Spleen (tissue), 11 donors: ENCODE measurements around the gene AKT1. TPM values are rescaled to one million over a fixed set of nuclear protein-coding genes. Genes with fewer than 3 reads are reported as not detected.

Experiments
- DNase-seq: peaks from one replicate; pipeline ENCODE4 v3.0.0-alpha.2; 2020
- H3K27ac ChIP-seq, 8 donors: fragments of 200-600 bp; sonication (generic) in 7 of 8; 1 replicate in 4 of 8; 2 replicates in 4 of 8; pipeline versions ENCODE4 v1.5.0 to v1.8.0; 2016 to 2021; ENCODE audit warnings: inconsistent platforms in 4 of 8, mild to moderate bottlenecking in 4 of 8, moderate library complexity in 1 of 8
- H3K27me3 ChIP-seq, 7 donors: fragments of 200-600 bp; sonication (generic) in 6 of 7; replicated peaks in 1 of 7; 1 replicate in 4 of 7; 2 replicates in 3 of 7; pipeline versions ENCODE4 v1.5.0 to v1.8.0; 2016 to 2021; ENCODE audit warnings: inconsistent platforms in 3 of 7, mild to moderate bottlenecking in 1 of 7
- H3K36me3 ChIP-seq, 6 donors: fragments of 200-600 bp; sonication (generic) in 5 of 6; 1 replicate in 4 of 6; 2 replicates in 2 of 6; pipeline versions ENCODE4 v1.5.0 to v1.8.0; 2016 to 2021; ENCODE audit warnings: inconsistent platforms in 2 of 6
- H3K4me1 ChIP-seq, 6 donors: fragments of 200-600 bp; sonication (generic) in 5 of 6; 1 replicate in 3 of 6; 2 replicates in 3 of 6; pipeline versions ENCODE4 v1.5.0 to v1.8.0; 2016 to 2021; ENCODE audit warnings: inconsistent platforms in 3 of 6
- H3K4me3 ChIP-seq, 8 donors: fragments of 200-600 bp; sonication (generic) in 7 of 8; 1 replicate in 4 of 8; 2 replicates in 4 of 8; pipeline versions ENCODE4 v1.5.0 to v1.8.0; 2016 to 2021; ENCODE audit warnings: inconsistent platforms in 4 of 8, mild to moderate bottlenecking in 4 of 8, moderate library complexity in 2 of 8
- H3K9me3 ChIP-seq, 8 donors: fragments of 200-600 bp; sonication (generic) in 7 of 8; 1 replicate in 4 of 8; 2 replicates in 4 of 8; pipeline versions ENCODE4 v1.5.0 to v1.8.0; 2016 to 2021; ENCODE audit warnings: inconsistent platforms in 4 of 8
- CTCF ChIP-seq, 11 experiments: fragments of 200-600 bp in 7 of 11; fragments of 450-650 bp in 4 of 11; sonication (generic) in 4 of 11; IDR thresholded peaks in 8 of 11; conservative IDR thresholded peaks in 3 of 11; 1 replicate in 7 of 11; 2 replicates in 4 of 11; pipeline versions ENCODE4 v1.4.0 to v1.8.0; 2016 to 2021; ENCODE audit warnings: antibody characterized with exemption in 11 of 11, inconsistent platforms in 4 of 11, mild to moderate bottlenecking in 1 of 11
- POLR2A ChIP-seq, 3 donors: fragments of 450-650 bp; IDR thresholded peaks; one replicate each; pipeline ENCODE4 v1.5.1; 2017; ENCODE audit warnings: antibody characterized with exemption in 3 of 3, mild to moderate bottlenecking in 1 of 3
- POLR2AphosphoS5 ChIP-seq, 3 donors: sonication (generic); formaldehyde crosslinking; IDR thresholded peaks; one replicate each; pipeline ENCODE4 v1.5.1; 2017; ENCODE audit warnings: antibody characterized with exemption in 3 of 3
- WGBS, 5 donors: extraction: QIAGEN DNeasy Blood & Tissue Kit in 3 of 5; methylation state at CpG; one replicate each; pipeline versions ENCODE4 v1.1.5 to v1.1.7; 2013 to 2018; 5-methylcytosine and 5-hydroxymethylcytosine counted together
- intact Hi-C: fragments of 100-400 bp; cut with DNase I; formaldehyde crosslinking; loops from one replicate; pipeline ENCODE4 v1.15.0; 2023; ENCODE audit warnings: low total_unique reads
- polyA plus RNA-seq, 3 donors: library from polyadenylated mRNA; stranded (reverse); fragments of 200-250 nt; gene quantifications; one replicate each; pipeline ENCODE4 v1.2.1, GENCODE V29; 2013
- total RNA-seq, 7 donors: library from RNA; depleted of rRNA in 3 of 7; stranded (reverse); fragments of >200 nt in 3 of 7; fragmentation: NEBNext Ultra II Directional in 4 of 7; extraction: Animal tissue kit (Norgen Biotek cat#: 25700) in 4 of 7; gene quantifications; one replicate each; pipeline versions ENCODE4 v1.1.0 to v1.2.1, GENCODE V29; 2016 to 2021
- donor health status: healthy with polysubstance abuse.
- donor health status: DM: no; HTN: no; CAD: no; lungs with moderate emphysema.
- donor health status: DM: no; HTN: no; CAD: no.
- donor health status: Bipolar disorder and iron deficiency.
- donor health status: healthy.
- donor health status: DM: no; HTN: no; CAD: no.
- donor health status: DM: yes; HTN: yes; CAD: no.

Gene AKT1
- total and polyA plus RNA-seq, 10 donors, result 56.2 to 184 (median 115) TPM

- no peak overlapping the region for H3K4me3 ChIP-seq
- H3K27me3 ChIP-seq, result no peaks in the 10 kb centered on the region
- no peak for DNase-seq
- intact Hi-C loops, result no loop called here
- H3K36me3 ChIP-seq, result peaks cover 0 to 59% (median 46%) of the 10 kb centered on the region in 6 donors
- H3K27ac ChIP-seq, result no peak overlapping the region
- 85 to 89% (median 88%) methylated on average over 24 of the region's 24 CpGs for whole genome bisulfite sequencing, 5 donors
- no peak for TF ChIP-seq CTCF (IDR thresholded peaks at IDR 0.05 in 8 of 11, conservative IDR thresholded peaks at IDR 0.05 in 3 of 11)
- peaks cover 13 to 46% (median 30%) of the 10 kb centered on the region in 6 donors for H3K4me1 ChIP-seq
- peaks cover 0 to 12% (median 6%) of the 10 kb centered on the region in 8 donors for H3K9me3 ChIP-seq
Observed at GRCh38 chr14:104770072-104770579, 25.4 kb downstream of the AKT1 start.

- Histone ChIP-seq H3K4me1 (peaks cover 13 to 46% (median 30%) of the 10 kb centered on the region in 6 donors), H3K4me3 (no peak overlapping the region), H3K27me3 (no peaks in the 10 kb centered on the region), H3K36me3 (peaks cover 0 to 52% (median 39%) of the 10 kb centered on the region in 6 donors), H3K27ac (peak overlapping the region in 6 of 8 donors; percentile 27 to 74 (median 56)), H3K9me3 (peaks cover 0 to 12% (median 6%) of the 10 kb centered on the region in 8 donors)
- no peak for TF ChIP-seq POLR2A (IDR thresholded peaks at IDR 0.05)
- peak in 2 of 3 donors; percentile 5 to 37 for TF ChIP-seq POLR2AphosphoS5 (IDR thresholded peaks at IDR 0.05)
- intact Hi-C loops, result loop anchor here (2.0 kb wide), 1 partner anchor 55 kb away; no protein-coding TSS in a partner anchor
- DNase-seq, result no peak
- WGBS, 5 donors, result 80 to 83% (median 82%) methylated on average over 17 to 18 of the region's 18 CpGs
Observed at GRCh38 chr14:104769324-104770071, 26.1 kb downstream of the AKT1 start.

- WGBS, 5 donors, result 11 to 18% (median 15%) methylated on average over 14 to 25 of the region's 25 CpGs
- H3K27ac ChIP-seq, result peak overlapping the region in 6 of 8 donors; percentile 27 to 74 (median 56)
- TF ChIP-seq POLR2A (IDR thresholded peaks at IDR 0.05) (no peak), CTCF (IDR thresholded peaks at IDR 0.05 in 8 of 11, conservative IDR thresholded peaks at IDR 0.05 in 3 of 11) (peak; percentile 82 to 98 (median 98)), POLR2AphosphoS5 (IDR thresholded peaks at IDR 0.05) (peak; percentile 72 to 83 (median 75))
- peaks cover 0 to 44% (median 34%) of the 10 kb centered on the region in 6 donors for H3K36me3 ChIP-seq
- intact Hi-C loops, result loop anchor here (2.0 kb wide), 1 partner anchor 56 kb away; no protein-coding TSS in a partner anchor
- peaks cover 13 to 46% (median 30%) of the 10 kb centered on the region in 6 donors for H3K4me1 ChIP-seq
- no peaks in the 10 kb centered on the region for H3K27me3 ChIP-seq
- peaks cover 0 to 12% (median 6%) of the 10 kb centered on the region in 8 donors for H3K9me3 ChIP-seq
- DNase-seq, result peak; percentile 98
- H3K4me3 ChIP-seq, result no peak overlapping the region
Observed at GRCh38 chr14:104768437-104769323, 26.9 kb downstream of the AKT1 start.

- no peak for TF ChIP-seq POLR2AphosphoS5 (IDR thresholded peaks at IDR 0.05)
- TF ChIP-seq CTCF (IDR thresholded peaks at IDR 0.05 in 8 of 11, conservative IDR thresholded peaks at IDR 0.05 in 3 of 11), result no peak
- no peak for TF ChIP-seq POLR2A (IDR thresholded peaks at IDR 0.05)
- Histone ChIP-seq H3K4me3 (no peak overlapping the region), H3K27ac (peak overlapping the region in 5 of 8 donors; percentile 44 to 74 (median 56)), H3K36me3 (peaks cover 0 to 36% (median 23%) of the 10 kb centered on the region in 6 donors), H3K9me3 (peaks cover 0 to 12% (median 6%) of the 10 kb centered on the region in 8 donors), H3K27me3 (no peaks in the 10 kb centered on the region), H3K4me1 (peaks cover 13 to 44% (median 29%) of the 10 kb centered on the region in 6 donors)
- no peak for DNase-seq
- 70 to 80% (median 75%) methylated on average over 5 of the region's 5 CpGs for WGBS, 5 donors
- intact Hi-C loops, result no loop called here
Observed at GRCh38 chr14:104767634-104767918, 28.0 kb downstream of the AKT1 start.
